Heart left ventricle (tissue), 13 donors: ENCODE measurements around the gene RNF4.
"Not testable (repeated sequence)": the region's sequence is repeated elsewhere in the genome, so short reads cannot be mapped to it uniquely, and the experiment has no call there.

Experiments used
- CTCF ChIP-seq, 12 donors: fragments of 200-600 bp; sonication (generic) in 4 of 12; IDR thresholded peaks; one replicate each; pipeline versions ENCODE4 v1.5.0 to v1.8.0; 2018 to 2022; ENCODE audit warnings: antibody characterized with exemption in 12 of 12, mild to moderate bottlenecking in 5 of 12
- POLR2A ChIP-seq, 2 donors: fragments of 450-650 bp; IDR thresholded peaks; one replicate each; pipeline ENCODE4 v1.6.1; 2017; ENCODE audit warnings: antibody characterized with exemption in 2 of 2, mild to moderate bottlenecking in 2 of 2, moderate library complexity in 2 of 2
- donor health status: ischemic (EF 13 %, LVEDD 7.1; RV severe dilation, severe dysfunction).
- donor health status: DM: no; HTN: yes; CAD: no.
- donor health status: DM: no; HTN: no; CAD: no.
- donor health status: ischemic (EF 25% LVEDD 6.9; RV normal size, moderate dysfunction).
- donor health status: ischemic (EF 25% LVEDD 5.7; RV mildly dilated, moderate dysfunction).
- donor health status: ischemic (EF 35%, LVEDD 5.7; RV mildly dilated, moderate dysfunction).
- donor health status: nonischemic (EF 11% LVEDD 7.7; RV severe dilation, severe dysfunction).
- donor health status: DM: yes; HTN: yes; CAD: no.
- donor health status: PGD.
- donor health status: ischemic (EF 29% LVEDD 5.4; RV normal size, mild dysfunction).
- donor health status: nonischemic (EF 23%, LVEDD 6.1; RV moderate dilation, normal function).

DNA sequence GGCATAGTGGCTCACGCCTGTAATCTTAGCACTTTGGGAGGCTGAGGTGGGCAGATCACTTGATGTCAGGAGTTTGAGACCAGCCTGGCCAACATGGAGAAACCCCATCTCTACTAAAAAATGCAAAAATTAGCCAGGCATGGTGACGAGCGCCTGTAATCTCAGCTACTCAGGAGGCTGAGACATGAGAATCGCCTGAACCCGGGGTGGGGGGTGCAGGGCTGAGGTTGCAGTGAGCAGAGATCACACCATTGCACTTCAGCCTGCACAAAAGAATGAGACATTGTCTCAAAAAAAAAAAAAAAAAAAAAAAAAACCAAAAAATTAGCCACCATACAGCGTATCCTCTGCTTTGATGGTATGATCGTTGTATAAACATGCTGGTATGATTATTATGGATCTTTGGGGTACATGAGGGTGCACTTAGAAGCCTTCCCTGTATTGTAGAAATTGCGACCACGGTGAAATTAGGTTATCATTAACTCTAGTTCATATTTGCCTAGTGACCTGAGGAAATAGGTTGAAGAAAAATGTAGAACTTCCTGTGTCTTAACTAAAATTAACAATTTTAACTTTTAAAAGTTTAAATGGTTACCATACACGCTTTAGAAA is 74.8 kb downstream of the RNF4 start:
- not testable (repeated sequence) for TF ChIP-seq CTCF, POLR2A (IDR thresholded peaks at IDR 0.05)
